HG02678 (cell line): ENCODE data around the gene RPS6KA3.
"Not testable (repeated sequence)": the region's sequence is repeated elsewhere in the genome, so short reads cannot be mapped to it uniquely, and the experiment has no call there.

Source experiments
- ATAC-seq: cut with Tn5 transposase; IDR thresholded peaks from one replicate; pipeline ENCODE4 v1.9.1; 2021; ENCODE audit warnings: mild to moderate bottlenecking, moderate library complexity; ENCODE audit not compliant: unreplicated experiment

The RPS6KA3 gene

DNA sequence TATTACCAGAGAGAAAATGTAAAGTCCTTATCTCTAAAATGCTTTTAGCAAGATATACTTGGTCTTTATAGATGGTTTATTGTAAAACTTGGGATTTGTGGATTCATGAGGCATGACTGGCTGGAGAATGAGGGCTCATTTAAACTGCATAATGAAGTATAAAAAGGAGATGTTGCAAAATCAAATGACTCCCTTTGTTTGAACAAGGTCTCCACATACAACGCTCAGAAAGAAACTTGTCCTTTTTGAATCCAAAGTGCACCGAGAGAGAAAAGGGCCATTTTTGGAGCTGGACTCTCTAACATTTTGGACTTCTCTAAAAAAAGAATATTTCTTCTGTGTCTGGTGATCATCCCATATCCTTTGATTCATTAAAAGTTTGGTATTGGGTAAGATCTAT, 117.4 kb downstream of the RPS6KA3 start:
- ATAC-seq: no peak

DNA sequence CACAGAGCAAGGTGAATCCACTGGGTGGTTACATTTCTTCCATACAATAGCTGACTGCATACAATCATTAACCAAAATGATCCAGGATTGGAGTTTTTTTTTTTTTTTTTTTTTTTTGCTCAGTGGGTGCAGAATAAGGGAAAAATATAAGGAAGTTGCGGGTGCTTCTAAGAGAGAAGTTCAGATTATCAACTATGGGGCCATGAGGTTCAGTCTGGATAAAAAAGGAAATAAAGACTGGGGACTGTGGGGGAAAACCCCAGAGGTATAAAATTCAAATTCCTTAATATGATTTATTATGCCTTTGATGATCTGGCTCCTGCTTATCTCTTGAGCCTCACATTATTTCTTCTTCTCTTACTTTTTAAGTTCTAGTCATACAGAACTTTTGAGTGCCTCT, 119.1 kb downstream of the RPS6KA3 start:
- no peak for ATAC-seq

DNA sequence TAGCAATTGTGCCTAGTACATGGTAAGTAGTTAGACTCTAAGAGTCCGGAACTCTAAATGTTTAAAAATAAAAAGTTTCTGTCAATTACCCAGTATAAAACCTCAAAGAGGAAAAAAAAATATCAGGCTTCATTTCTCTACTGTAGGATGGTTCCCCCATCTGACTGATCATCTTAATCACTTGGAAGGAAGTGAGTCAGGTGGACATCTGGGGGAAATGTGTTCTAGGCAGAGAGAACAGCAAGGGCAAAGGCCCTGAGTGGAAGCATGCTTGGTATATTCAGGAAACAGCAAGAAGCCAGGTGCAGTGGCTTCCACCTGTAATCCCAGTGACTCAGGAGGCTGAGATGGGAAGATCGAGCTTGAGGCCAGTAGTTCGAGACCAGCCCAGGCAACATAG, 122.2 kb downstream of the RPS6KA3 start:
- ATAC-seq: no peak

DNA sequence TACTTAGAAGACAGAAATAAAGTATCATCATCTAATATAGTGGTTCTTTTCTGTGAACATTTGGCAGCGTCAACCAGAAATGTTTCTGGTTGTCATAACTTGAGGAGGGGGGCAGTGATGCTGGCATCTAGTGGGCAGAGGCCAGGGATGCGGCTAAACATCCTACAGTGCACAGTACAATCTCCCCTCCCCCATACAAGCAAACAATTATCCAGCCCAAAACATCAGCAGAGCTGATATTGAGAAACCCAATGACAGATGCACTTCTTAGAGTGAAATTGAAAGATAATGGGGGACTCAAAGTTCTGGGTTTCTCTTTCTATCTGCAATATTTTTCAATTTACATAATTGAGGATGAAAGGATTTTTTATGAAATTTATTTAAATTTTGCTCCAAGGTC, 123.1 kb downstream of the RPS6KA3 start:
- no peak for ATAC-seq

DNA sequence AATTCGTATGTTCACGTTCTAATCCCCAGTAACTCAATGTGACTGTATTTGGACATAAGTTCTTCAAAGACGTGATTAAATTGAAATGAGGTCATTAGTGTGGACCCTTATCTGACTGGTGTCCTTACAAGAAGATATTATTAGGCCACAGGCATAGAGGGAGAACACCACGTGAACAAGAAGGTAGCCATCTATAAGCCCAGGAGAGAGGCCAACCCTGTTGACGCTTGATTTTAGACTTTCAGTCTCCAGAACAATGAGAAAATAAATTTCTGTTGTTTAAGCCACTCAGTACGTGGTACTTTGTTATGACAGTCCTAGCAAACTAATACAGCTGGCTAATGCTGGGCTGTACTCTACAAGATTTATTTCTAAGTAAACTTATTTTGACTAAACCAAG, 123.6 kb downstream of the RPS6KA3 start:
- no peak for ATAC-seq

DNA sequence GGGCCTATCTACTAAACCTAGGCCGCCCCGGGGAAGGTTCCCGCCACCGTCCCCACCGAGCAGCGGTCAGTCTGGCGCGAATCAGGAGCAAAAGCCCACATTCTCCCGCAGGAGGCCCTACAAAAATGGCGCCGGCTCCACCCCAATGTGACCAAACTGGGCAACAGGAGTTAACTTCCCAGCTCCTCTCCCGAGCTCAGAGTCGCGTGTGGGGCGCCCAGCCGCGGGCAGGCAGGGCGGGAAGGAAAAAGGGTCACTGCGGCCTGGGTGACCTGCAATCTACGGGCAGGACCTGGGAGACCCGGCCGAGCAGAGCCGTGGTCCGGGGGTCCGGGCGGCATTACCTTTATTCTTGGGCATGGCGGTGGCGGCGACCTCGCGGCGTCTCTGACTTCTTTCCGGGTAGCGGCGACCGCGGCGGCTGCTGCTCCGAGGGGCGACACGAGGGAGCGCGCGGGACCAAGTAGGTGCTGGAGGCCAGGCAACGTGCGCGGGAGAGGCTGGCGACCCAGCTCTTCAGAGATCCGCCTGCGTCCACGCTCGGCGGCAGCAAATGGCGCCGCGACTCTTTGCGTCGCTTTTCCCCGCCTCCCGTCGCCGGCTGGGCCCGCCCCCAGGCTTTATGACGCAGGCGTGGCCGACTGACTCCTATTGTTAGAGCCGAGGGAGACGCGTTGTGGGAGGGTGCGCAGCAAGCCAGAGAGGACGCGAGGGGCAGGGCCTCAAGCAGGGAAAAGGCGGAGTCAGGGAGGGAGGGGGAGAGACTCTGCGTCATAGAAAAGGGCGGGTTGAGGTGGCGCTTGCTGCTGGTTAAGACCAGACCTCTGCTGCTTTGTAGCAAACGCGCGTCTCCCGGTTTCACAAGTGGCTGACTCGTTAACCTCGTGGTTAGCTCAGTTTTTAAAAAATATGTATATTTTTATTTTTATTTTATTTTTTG, 125.2 kb downstream of the RPS6KA3 start, which contains the start of gene EIF1AX:
EIF1AX (minus strand) TSS at position 558 of the 940 bp plus-strand sequence; CDS start at position 360, 198 bp downstream.
- peak; percentile 99 for ATAC-seq

DNA sequence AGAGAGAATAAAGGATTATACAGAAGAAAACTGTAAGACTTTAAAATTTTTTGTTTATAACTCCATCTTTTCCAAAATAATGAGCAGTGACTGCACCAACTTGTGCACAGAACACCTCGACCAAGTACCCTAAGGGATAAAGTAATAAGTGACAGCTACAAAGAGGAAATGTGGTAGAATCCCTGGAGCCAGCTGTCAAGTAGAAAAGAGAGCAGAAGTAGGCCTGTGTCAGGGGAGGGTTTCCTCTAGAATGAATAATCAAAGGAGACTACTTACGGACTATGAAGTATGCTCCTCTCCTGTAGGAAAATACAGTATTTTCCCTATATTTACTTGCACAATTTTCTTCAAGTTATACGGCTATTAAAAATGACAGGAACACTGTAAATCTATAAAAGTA, 126.3 kb downstream of the RPS6KA3 start:
- ATAC-seq: no peak

DNA sequence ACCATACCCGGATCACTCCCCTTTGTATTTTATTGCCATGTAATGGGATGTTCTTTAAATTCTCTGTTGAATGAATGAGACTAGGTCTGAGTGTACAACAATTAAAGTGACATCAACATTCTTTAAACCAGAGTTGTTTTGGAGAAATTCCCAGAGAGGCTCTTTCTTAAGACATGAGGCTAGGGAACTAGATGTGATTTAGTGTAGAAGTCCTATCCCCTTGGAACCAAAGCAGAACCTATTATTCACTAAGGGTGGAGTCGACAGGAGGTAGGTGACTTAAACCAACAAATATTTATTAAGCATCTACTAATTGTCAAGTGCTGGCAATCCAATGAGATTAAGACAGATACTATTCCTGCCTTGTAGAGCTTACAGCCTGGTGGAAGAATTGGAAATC, 126.7 kb downstream of the RPS6KA3 start:
- ATAC-seq: no peak

DNA sequence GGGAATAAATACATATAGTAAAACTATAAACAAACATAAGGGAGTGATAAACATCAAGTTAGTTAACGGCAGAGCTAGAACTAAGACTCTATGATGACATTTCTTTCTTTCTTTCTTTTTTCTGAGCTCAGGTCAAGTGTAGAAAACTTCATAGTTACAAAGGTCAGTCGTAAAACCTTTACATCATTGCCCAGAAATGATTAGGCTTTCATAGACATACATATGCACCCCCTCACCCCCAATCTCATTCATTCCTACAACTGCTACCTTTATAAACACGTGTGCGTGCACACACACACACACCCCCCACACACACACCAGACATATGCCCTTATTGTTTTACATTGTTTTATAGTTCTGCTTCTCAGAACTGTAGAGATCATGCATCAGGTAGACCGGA, 130.8 kb downstream of the RPS6KA3 start:
- no peak for ATAC-seq

DNA sequence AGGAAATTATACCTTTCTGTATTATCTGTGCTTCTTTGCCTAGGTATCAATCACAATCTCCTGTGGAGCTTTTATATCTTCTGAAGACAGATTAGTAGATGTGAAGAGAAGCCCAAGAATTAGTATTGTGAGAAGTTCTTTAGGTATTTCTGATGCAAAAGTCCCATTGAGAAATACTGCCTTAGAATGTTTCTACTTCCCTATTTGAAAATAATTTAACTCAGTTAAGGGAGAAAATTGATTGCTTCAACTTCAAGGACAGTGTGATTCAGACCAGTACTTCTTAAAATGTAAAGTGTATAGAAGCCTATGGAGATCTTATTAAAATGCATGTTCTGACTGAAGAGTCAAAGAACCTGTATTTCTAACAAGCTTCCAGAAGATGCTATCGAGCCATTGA, 134.0 kb downstream of the RPS6KA3 start:
- no peak for ATAC-seq

DNA sequence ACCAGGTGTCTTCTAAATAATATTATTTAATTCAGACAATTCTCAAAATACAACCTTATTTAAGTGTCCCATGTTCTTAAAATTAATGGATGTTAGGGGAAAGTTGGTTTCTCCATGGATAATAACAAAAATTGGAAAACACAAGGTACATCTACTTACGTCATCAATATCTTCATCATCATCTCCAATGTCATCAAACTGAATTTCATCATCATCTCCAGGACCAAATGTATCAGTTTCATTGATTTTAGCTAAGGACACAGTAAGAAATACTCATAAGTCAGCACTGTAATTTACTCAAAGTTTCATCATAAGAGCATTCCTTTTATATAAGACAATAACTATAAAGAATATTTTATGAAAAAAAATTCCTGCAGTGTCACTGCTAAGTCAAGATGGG, 136.4 kb downstream of the RPS6KA3 start:
- no peak for ATAC-seq

DNA sequence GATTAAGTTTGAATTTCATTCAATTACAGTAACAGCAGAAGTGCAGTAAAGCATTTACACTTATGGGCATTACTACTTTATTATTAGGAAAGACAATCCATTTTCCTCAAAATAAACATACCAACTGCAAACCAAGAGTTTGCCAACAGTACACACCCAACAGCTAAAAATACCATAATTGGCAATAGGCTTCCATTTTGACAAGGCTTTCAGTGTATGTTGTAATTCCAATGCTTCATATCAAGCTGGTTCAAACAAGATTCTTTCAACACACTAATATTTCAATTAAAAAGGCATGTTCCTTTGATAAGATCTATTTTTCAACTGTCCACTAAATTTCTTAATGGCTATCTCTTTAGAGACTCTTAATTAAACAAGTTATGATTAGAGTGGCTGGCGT, 137.2 kb downstream of the RPS6KA3 start:
- ATAC-seq: no peak

DNA sequence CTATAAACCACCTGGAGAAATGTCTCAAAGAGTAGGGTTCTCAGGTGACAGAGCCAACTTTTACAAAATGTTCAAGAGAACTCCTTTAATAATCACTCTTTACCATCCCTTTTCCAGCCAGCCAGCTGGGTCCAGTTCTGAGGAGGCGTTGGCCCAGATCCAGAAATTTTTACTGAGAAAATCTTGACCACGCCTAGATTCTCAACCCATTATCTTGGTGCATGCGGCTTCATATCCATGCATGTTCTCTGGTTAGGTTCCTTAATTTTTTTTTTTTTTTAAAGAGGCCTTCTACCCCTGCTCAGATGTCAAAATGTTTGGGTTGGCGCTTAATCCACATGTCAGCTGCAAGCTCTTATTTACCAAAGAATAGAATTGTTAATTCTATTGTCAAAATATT, 138.0 kb downstream of the RPS6KA3 start:
- ATAC-seq: no peak

DNA sequence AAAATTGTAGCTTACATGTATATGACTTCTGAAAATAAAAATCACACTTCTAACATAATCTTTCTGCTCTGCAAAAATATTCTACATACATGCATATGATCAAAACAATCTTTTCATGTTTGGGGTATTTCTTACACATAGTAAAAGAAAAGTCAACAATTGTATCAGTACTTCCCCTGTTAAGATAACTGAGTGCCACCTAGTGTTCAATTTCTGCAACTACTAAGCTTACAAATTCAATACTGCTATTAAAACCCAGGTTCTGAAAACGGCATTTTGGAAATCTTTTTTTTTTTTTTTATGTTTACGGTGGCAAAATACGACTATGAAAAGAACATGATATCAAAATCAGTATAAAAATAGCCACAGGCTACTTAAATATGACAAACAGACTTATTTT, 139.3 kb downstream of the RPS6KA3 start:
- ATAC-seq: peak; percentile 48

DNA sequence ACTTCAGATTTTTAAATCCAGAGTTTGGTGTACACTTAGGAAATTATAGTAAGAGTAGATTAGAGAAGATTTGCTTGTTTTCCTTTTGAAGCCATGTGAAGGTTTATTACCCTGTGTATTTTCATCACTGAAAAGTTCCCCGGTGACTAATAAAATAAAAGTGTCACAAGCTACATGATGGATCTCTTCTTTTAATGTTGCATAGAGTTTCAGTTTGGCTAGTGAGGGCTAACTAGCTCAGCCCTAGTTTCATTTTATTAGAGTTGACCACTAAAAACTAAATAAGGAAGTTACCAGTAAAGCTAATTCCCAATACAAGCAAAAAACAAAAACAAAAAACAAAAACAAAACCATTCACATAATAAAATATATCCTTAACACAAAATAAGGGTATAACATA, 139.9 kb downstream of the RPS6KA3 start:
- ATAC-seq: not testable (repeated sequence)

DNA sequence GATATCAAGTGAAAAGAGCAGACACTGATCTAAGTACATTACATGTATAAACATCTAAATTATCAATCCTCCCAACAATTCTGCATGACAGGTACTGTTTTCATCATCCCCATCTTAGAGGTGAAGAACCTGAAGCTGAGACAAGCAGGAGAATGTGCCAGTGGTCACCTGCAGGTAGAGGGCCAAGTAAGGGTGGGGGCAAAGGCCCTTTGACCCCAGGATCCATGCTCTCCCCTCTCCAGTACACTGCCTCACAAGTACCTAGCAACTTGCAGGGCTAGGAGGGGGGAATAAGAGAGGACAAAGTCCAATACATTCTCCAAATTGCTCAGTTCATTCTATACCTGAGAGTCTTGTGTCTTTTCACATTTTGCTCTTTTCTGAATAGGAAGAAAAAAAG, 141.7 kb downstream of the RPS6KA3 start:
- no peak for ATAC-seq

DNA sequence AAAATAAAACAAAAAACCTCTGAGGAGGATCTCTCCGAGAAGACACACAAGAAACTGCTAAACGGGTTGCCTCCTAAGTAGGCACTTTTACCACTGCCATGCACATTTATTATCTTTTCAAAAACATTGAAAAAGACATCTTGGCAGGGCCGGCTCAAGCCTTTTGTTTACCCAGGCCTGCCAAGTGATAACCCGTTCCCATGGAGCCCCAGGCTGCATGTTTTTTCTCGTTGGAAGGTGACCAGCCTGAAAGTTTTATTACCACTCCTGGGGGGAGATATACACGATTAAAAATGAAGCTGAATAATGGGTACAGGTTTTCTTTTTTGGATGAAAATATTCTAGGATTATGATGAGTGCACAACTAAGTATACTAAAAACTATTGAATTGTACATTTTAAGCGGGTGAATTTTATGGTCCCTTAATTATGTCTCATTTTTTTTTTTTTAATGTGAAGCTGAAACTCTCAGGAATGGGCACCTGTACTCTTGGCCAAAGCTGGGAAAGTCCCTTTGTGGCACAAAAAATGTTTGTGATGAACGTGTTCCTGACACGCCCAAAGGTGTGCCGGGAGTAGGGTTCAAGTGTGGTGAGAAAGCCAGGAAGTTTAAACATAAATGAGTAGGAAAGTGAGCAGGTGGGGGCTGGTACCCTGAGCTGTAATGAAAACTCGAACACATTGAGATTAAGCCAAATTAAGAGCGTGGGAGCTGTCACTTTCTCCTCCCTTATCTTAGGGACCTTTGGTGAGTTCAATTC, 148.5 kb downstream of the RPS6KA3 start:
- ATAC-seq: no peak

DNA sequence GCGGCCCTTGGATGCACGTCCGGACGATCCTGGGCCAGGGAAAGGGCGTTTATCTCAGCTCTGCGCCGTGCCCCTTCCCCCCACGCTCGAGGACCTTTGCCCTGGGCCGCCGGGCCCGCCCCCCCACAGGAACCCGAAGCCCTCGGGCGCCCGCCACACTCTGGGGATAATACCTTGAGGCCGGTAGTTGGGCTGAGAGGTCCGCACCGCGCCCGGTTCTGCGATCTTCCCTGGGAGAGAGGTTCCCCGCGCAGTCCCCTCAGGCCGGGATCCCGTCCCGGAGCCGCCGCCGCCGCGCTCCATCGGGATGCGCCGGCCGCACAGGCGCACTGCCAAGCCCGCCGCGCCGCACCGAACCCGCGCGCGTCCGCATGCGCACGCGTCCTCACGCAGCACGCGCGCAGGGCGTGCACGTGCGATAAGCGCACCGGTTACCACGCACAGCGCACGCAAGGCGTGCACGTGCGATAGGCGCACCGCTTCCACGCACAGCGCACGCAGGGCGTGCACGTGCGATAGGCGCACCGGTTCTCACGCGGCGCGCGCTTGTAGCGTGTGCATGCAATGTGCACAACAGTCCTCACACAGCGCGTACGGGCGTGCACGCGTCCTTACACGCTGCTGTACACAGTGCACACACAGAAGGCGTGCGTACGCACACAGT, 150.0 kb downstream of the RPS6KA3 start, which contains the start of gene MAP7D2:
MAP7D2 (minus strand) TSS at position 331 of the 664 bp plus-strand sequence; CDS start at position 303, 28 bp downstream.
- no peak for ATAC-seq

DNA sequence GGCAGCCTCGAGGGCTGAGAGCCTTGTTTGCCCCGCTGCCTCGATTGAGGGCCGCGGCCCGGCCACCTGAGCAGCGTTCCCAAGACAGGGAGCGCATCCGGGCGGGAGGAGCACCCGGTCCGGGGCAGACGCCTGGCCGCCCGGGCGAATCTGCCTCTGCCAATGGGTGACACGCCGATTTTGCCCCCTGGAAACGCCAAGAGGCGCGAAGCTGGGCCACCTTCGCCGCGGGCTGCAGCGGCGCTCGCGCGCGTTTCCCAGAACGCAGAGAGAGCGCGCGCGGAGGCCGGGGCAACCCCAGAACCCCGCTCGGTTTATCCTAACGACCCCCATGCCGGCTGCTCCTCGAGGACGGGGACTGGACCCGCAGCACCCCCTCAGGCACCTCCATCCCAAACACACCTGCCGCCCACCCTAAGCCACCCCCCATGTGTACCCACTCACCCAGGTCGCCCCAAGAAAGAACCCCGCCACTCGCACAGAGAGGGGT, 150.6 kb downstream of the RPS6KA3 start:
- no peak for ATAC-seq

DNA sequence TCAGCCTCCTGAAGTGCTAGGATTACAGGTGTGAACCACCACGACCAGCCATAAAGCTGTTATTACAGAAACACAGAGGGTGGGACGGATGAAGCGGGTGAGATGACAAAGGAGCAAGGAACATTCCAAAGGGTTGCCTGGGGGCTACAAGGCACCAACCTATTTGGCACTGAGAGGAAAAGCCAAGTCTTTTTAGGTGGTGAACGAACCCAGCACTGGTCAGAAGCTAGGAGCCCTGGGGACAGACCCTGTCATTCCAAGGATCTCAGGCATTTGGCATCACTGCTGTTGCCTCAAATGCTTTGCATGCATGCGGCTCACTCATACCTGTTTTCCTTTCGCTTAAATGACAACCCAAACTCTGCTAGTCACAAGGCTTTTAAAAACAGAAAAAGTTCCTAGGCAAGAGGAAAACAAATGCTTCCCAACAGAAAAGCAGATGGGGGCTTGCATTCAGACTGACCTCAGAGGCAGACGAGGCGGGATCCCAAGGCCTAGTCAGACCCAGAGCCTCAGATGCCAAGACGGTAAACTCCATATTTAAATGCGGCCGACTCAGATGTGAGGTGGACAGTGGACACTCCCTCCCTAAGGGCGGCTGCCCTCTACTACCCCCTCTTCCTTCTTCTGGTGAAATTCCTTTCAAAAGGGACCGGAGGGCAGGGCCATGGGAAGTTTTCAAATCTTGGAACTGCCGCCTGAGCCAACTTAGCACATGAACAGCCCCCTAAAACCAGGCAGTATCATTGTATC, 154.5 kb downstream of the RPS6KA3 start:
- ATAC-seq: no peak
